Measurements from ENCODE around the gene RSL1D1. TPM values are rescaled to one million over a fixed set of nuclear protein-coding genes. Genes with fewer than 3 reads are reported as not detected.

RSL1D1 gene
- total and polyA plus RNA-seq, 2 of the 8 experiments (the other 6 are each of a cell fraction or from before 2014, with no cell fraction given) = 41.3 to 292 TPM

- Histone ChIP-seq H2AK5ac (ENCODE audit: low read depth, low read length) (no peak overlapping the region), H3K23ac (ENCODE audit: insufficient read length) (no peak overlapping the region), H4K5ac (ENCODE audit: insufficient read length, low read depth, low read length) (no peak overlapping the region), H2BK20ac (ENCODE audit: low read length) (no peak overlapping the region), H3K79me1 (ENCODE audit: low read depth, low read length) (peaks cover 5% of the 10 kb centered on the region; the same call in 1 of the 2 replicates), H3K14ac (ENCODE audit: insufficient read length) (no peak overlapping the region), H3K27me3 (replicated peaks in 1 of 4; ENCODE audit: control insufficient read depth in 3 of 4, extremely low read depth in 1 of 4, insufficient read depth in 3 of 4, low read length in 3 of 4) (no peaks in the 10 kb centered on the region), H3K56ac (replicated peaks; ENCODE audit: insufficient read length, low read depth, low read length) (no peak overlapping the region), H3K23me2 (ENCODE audit: low read depth, low read length) (peaks cover 4% of the 10 kb centered on the region; the same call in 1 of the 2 replicates), H3K4me3 (ENCODE audit: extremely low read depth in 1 of 4, insufficient read depth in 2 of 4, low read depth in 3 of 4, low read length in 4 of 4) (no peak overlapping the region), H2AFZ (ENCODE audit: low read length) (no peak overlapping the region), H4K91ac (replicated peaks; ENCODE audit: insufficient read length, low read length) (no peak overlapping the region), H3K9ac (replicated peaks in 1 of 4; ENCODE audit: extremely low read depth in 1 of 4, low read depth in 3 of 4, low read length in 3 of 4) (no peak overlapping the region), H3K79me2 (ENCODE audit: control insufficient read depth in 1 of 2, insufficient read depth in 2 of 2, low read length in 2 of 2) (no peaks in the 10 kb centered on the region; a peak in 1 of 4 replicates), H4K8ac (ENCODE audit: extremely low read depth, insufficient read depth, low read length) (no peak overlapping the region), H3K4me1 (replicated peaks in 1 of 4; ENCODE audit: control insufficient read depth in 3 of 4, insufficient read depth in 4 of 4, low read length in 3 of 4) (peaks cover 0 to 6% (median 3%) of the 10 kb centered on the region in 4 experiments; a peak in 3 of 7 replicates), H2BK120ac (replicated peaks; ENCODE audit: low read depth, low read length) (no peak overlapping the region), H3K9me3 (ENCODE audit: insufficient read depth in 2 of 2, low read depth in 1 of 2, low read length in 1 of 2) (no peaks in the 10 kb centered on the region), H3K4me2 (ENCODE audit: insufficient read depth in 1 of 2, low read depth in 2 of 2, low read length in 2 of 2) (no peak overlapping the region), H3K18ac (ENCODE audit: extremely low read depth, low read length) (no peak overlapping the region), H2BK5ac (ENCODE audit: low read depth, low read length) (no peak overlapping the region), H2BK12ac (ENCODE audit: low read depth, low read length) (no peak overlapping the region), H3K4ac (replicated peaks; ENCODE audit: insufficient read length, low read depth, low read length) (no peak overlapping the region), H3K36me3 (ENCODE audit: control insufficient read depth in 2 of 4, insufficient read depth in 4 of 4, low read length in 3 of 4) (no peaks in the 10 kb centered on the region), H2BK15ac (ENCODE audit: low read length) (no peak overlapping the region), H3K27ac (ENCODE audit: low read depth, low read length) (no peak overlapping the region), H4K20me1 (replicated peaks in 1 of 2; ENCODE audit: control insufficient read depth in 1 of 2, insufficient read depth in 2 of 2, low read length in 2 of 2) (peaks cover 0 to 4% of the 10 kb centered on the region in 2 experiments)
- 98% methylated on average over 3 of the region's 3 CpGs; no CpG with 5 or more reads in 1 of the 2 experiments for WGBS, 2 experiments (ENCODE audit: extremely low coverage in 1 of 2, insufficient coverage in 1 of 2, insufficient read length in 1 of 2, insufficient replicate concordance in 2 of 2, low coverage in 1 of 2, low lambda C conversion rate in 2 of 2, missing lambda C conversion rate in 1 of 2)
- ChIA-PET POLR2A (ENCODE audit: partially characterized antibody) (interaction anchor here (0.7 kb wide), 1 partner anchor 194 kb away, joined by 3 read pairs; no protein-coding TSS in a partner anchor), CTCF (ENCODE audit: partially characterized antibody) (interaction anchor here (0.7 kb wide), 1 partner anchor 451 kb away, joined by 3 read pairs; no protein-coding TSS in a partner anchor)
- FAIRE-seq (no peak), DNase-seq (ENCODE audit: low read depth in 1 of 2, low spot score in 2 of 2) (no peak)
- TF ChIP-seq MAFK (IDR thresholded peaks at IDR 0.05; ENCODE audit: low read depth, low read length) = no peak
These were observed 49.8 kb downstream of the RSL1D1 start for GRCh38 chr16:11801481-11802021.

All from H1 (cell line).